Measurements from ENCODE around the gene PRR35. TPM values are rescaled to one million over a fixed set of nuclear protein-coding genes. Genes with fewer than 3 reads are reported as not detected.
"Not testable (repeated sequence)": the region's sequence is repeated elsewhere in the genome, so short reads cannot be mapped to it uniquely, and the experiment has no call there.

The PRR35 gene
- total RNA-seq, 1 experiment from 2014 or later = not detected

- DNase-seq = no peak
- Histone ChIP-seq H3K4me3 (no peak overlapping the region), H3K9me3 (replicated peaks) (no peaks in the 10 kb centered on the region), H3K4me1 (no peaks in the 10 kb centered on the region), H3K27ac (no peak overlapping the region), H3K36me3 (no peaks in the 10 kb centered on the region), H3K27me3 (no peaks in the 10 kb centered on the region)
Measured at GRCh38 chr16:595942-596735, 35.9 kb downstream of the PRR35 start.

- no peaks in the 10 kb centered on the region for H3K9me3 ChIP-seq (replicated peaks)
- no peaks in the 10 kb centered on the region for H3K4me1 ChIP-seq
- no peaks in the 10 kb centered on the region for H3K36me3 ChIP-seq
- no peak overlapping the region for H3K27ac ChIP-seq
- H3K4me3 ChIP-seq = no peak overlapping the region
- no peaks in the 10 kb centered on the region for H3K27me3 ChIP-seq
- no peak for DNase-seq
Measured at GRCh38 chr16:596736-597060, 36.5 kb downstream of the PRR35 start.

GRCh38 chr16:597655-598054 lies 37.5 kb downstream of the PRR35 start:
- H3K27ac ChIP-seq; H3K36me3 ChIP-seq; H3K9me3 ChIP-seq (replicated peaks); DNase-seq; H3K4me1 ChIP-seq; H3K27me3 ChIP-seq; H3K4me3 ChIP-seq: not testable (repeated sequence)

- Histone ChIP-seq H3K4me1 (no peaks in the 10 kb centered on the region), H3K27ac (no peak overlapping the region), H3K27me3 (no peaks in the 10 kb centered on the region), H3K4me3 (no peak overlapping the region), H3K36me3 (no peaks in the 10 kb centered on the region), H3K9me3 (replicated peaks) (no peaks in the 10 kb centered on the region)
- no peak for DNase-seq
Measured at GRCh38 chr16:598823-599739, 38.9 kb downstream of the PRR35 start.

- Histone ChIP-seq H3K27me3 (no peaks in the 10 kb centered on the region), H3K4me3 (no peak overlapping the region), H3K36me3 (no peaks in the 10 kb centered on the region), H3K9me3 (replicated peaks) (no peaks in the 10 kb centered on the region; the same call in 1 of the 2 replicates), H3K27ac (no peak overlapping the region), H3K4me1 (no peaks in the 10 kb centered on the region)
- DNase-seq = no peak
Measured at GRCh38 chr16:600781-601180, 40.6 kb downstream of the PRR35 start.

- Histone ChIP-seq H3K27me3 (no peaks in the 10 kb centered on the region), H3K4me1 (no peaks in the 10 kb centered on the region), H3K36me3 (no peaks in the 10 kb centered on the region), H3K27ac (no peak overlapping the region), H3K4me3 (no peak overlapping the region), H3K9me3 (replicated peaks) (no peaks in the 10 kb centered on the region; the same call in 1 of the 2 replicates)
- no peak for DNase-seq
Measured at GRCh38 chr16:603933-604332, 43.7 kb downstream of the PRR35 start.

GRCh38 chr16:606656-607307 lies 46.6 kb downstream of the PRR35 start:
- H3K27me3 ChIP-seq = no peaks in the 10 kb centered on the region

GRCh38 chr16:608019-608418 lies 47.8 kb downstream of the PRR35 start:
- H3K36me3 ChIP-seq = no peaks in the 10 kb centered on the region
- no peaks in the 10 kb centered on the region; the same call in 1 of the 2 replicates for H3K9me3 ChIP-seq (replicated peaks)
- no peak overlapping the region for H3K4me3 ChIP-seq
- H3K27ac ChIP-seq = no peak overlapping the region
- H3K27me3 ChIP-seq = no peaks in the 10 kb centered on the region
- no peak for DNase-seq
- no peaks in the 10 kb centered on the region for H3K4me1 ChIP-seq

More at GRCh38 chr16:606656-607307, 46.6 kb downstream of the PRR35 start:
- Histone ChIP-seq H3K9me3 (replicated peaks) (no peaks in the 10 kb centered on the region; the same call in 1 of the 2 replicates), H3K4me1 (no peaks in the 10 kb centered on the region), H3K4me3 (no peak overlapping the region), H3K36me3 (no peaks in the 10 kb centered on the region), H3K27ac (no peak overlapping the region)
- DNase-seq = no peak

- H3K27ac ChIP-seq = no peak overlapping the region
Measured at GRCh38 chr16:609316-609715, 49.1 kb downstream of the PRR35 start.

GRCh38 chr16:609984-610383 lies 49.8 kb downstream of the PRR35 start:
- H3K27ac ChIP-seq = no peak overlapping the region
- H3K27me3 ChIP-seq = no peaks in the 10 kb centered on the region
- no peaks in the 10 kb centered on the region for H3K36me3 ChIP-seq
- no peak overlapping the region for H3K4me3 ChIP-seq
- H3K4me1 ChIP-seq = no peaks in the 10 kb centered on the region
- DNase-seq = no peak
- H3K9me3 ChIP-seq (replicated peaks) = no peaks in the 10 kb centered on the region; the same call in 1 of the 2 replicates

More at GRCh38 chr16:609316-609715, 49.1 kb downstream of the PRR35 start:
- no peaks in the 10 kb centered on the region; the same call in 1 of the 2 replicates for H3K9me3 ChIP-seq (replicated peaks)
- no peaks in the 10 kb centered on the region for H3K36me3 ChIP-seq
- H3K27me3 ChIP-seq = no peaks in the 10 kb centered on the region
- no peaks in the 10 kb centered on the region for H3K4me1 ChIP-seq
- no peak overlapping the region for H3K4me3 ChIP-seq
- DNase-seq = no peak

GRCh38 chr16:610513-611381 lies 50.6 kb downstream of the PRR35 start:
- H3K4me1 ChIP-seq = no peaks in the 10 kb centered on the region
- DNase-seq = peak; percentile 47 to 66
- H3K27me3 ChIP-seq = no peaks in the 10 kb centered on the region
- no peak overlapping the region for H3K27ac ChIP-seq
- H3K4me3 ChIP-seq = no peak overlapping the region
- H3K36me3 ChIP-seq = no peaks in the 10 kb centered on the region
- no peaks in the 10 kb centered on the region; the same call in 1 of the 2 replicates for H3K9me3 ChIP-seq (replicated peaks)

GRCh38 chr16:615122-615521 lies 54.9 kb downstream of the PRR35 start:
- no peaks in the 10 kb centered on the region for H3K36me3 ChIP-seq
- H3K27me3 ChIP-seq = no peaks in the 10 kb centered on the region
- no peak overlapping the region for H3K4me3 ChIP-seq
- H3K9me3 ChIP-seq (replicated peaks) = no peaks in the 10 kb centered on the region
- no peaks in the 10 kb centered on the region for H3K4me1 ChIP-seq
- no peak for DNase-seq
- no peak overlapping the region for H3K27ac ChIP-seq

Measured in SJCRH30 (cell line).